WTC11 (cell line): ENCODE measurements around the gene PKMYT1. TPM values are rescaled to one million over a fixed set of nuclear protein-coding genes. Genes with fewer than 3 reads are reported as not detected.

ENCODE experiments used
- ARID4B ChIP-seq: sonication (generic); formaldehyde crosslinking; IDR thresholded peaks from 2 replicates; pipeline ENCODE4 v1.8.0; 2023; ENCODE audit warnings: missing genetic modification reagents, mild to moderate bottlenecking, borderline replicate concordance
- ATF3 ChIP-seq: sonication (generic); formaldehyde crosslinking; conservative IDR thresholded peaks from 2 replicates; pipeline ENCODE4 v1.8.1; 2022; ENCODE audit warnings: mild to moderate bottlenecking, missing genetic modification reagents
- CBFB ChIP-seq: sonication (generic); formaldehyde crosslinking; IDR thresholded peaks from 2 replicates; pipeline ENCODE4 v1.8.1; 2022; ENCODE audit warnings: mild to moderate bottlenecking, low read depth, missing genetic modification reagents
- CTCF ChIP-seq: fragments of 200-600 bp; IDR thresholded peaks from 2 replicates; pipeline ENCODE4 v1.8.0; 2022; ENCODE audit warnings: antibody characterized with exemption
- E2F5 ChIP-seq: sonication (generic); formaldehyde crosslinking; IDR thresholded peaks from 2 replicates; pipeline ENCODE4 v1.8.1; 2022; ENCODE audit warnings: mild to moderate bottlenecking, moderate library complexity, missing genetic modification reagents
- EMX1 ChIP-seq: fragments of 250-450 bp; sonication (Bioruptor Pico); IDR thresholded peaks from 2 replicates; pipeline ENCODE4 v1.8.0; 2021; ENCODE audit warnings: mild to moderate bottlenecking
- FOXP1 ChIP-seq: sonication (generic); formaldehyde crosslinking; IDR thresholded peaks from 2 replicates; pipeline ENCODE4 v1.8.0; 2022; ENCODE audit warnings: missing genetic modification reagents, mild to moderate bottlenecking, moderate library complexity, borderline replicate concordance
- GRHL2 ChIP-seq: fragments of 250-450 bp; sonication (Bioruptor Pico); IDR thresholded peaks from 2 replicates; pipeline ENCODE4 v1.8.0; 2022; ENCODE audit warnings: mild to moderate bottlenecking, moderate library complexity; ENCODE audit not compliant: insufficient replicate concordance, severe bottlenecking
- GTF2I ChIP-seq: fragments of 250-450 bp; sonication (Bioruptor Pico); conservative IDR thresholded peaks from 2 replicates; pipeline ENCODE4 v1.4.0; 2021; ENCODE audit warnings: mild to moderate bottlenecking
- HMGA2 ChIP-seq: fragments of 250-450 bp; sonication (Bioruptor Pico); IDR thresholded peaks from 2 replicates; pipeline ENCODE4 v1.4.0; 2021; ENCODE audit warnings: mild to moderate bottlenecking, moderate library complexity
- IRF1 ChIP-seq: sonication (generic); formaldehyde crosslinking; IDR thresholded peaks from 2 replicates; pipeline ENCODE4 v1.8.0; 2023; ENCODE audit warnings: missing genetic modification reagents
- MAX ChIP-seq: sonication (generic); formaldehyde crosslinking; IDR thresholded peaks from 2 replicates; pipeline ENCODE4 v1.8.0; 2022; ENCODE audit warnings: mild to moderate bottlenecking, missing genetic modification reagents
- NFE2L1 ChIP-seq: sonication (generic); formaldehyde crosslinking; IDR thresholded peaks from 2 replicates; pipeline ENCODE4 v1.8.1; 2023; ENCODE audit warnings: missing genetic modification reagents
- NFYB ChIP-seq: sonication (generic); formaldehyde crosslinking; conservative IDR thresholded peaks from 2 replicates; pipeline ENCODE4 v1.8.0; 2022; ENCODE audit warnings: low read depth, missing genetic modification reagents
- RORB ChIP-seq: fragments of 250-450 bp; sonication (Bioruptor Pico); IDR thresholded peaks from 2 replicates; pipeline ENCODE4 v1.9.0; 2021; ENCODE audit warnings: mild to moderate bottlenecking
- SMAD3 ChIP-seq: sonication (generic); formaldehyde crosslinking; IDR thresholded peaks from 2 replicates; pipeline ENCODE4 v1.8.0; 2022; ENCODE audit warnings: missing genetic modification reagents, mild to moderate bottlenecking, borderline replicate concordance
- SP1 ChIP-seq: sonication (generic); formaldehyde crosslinking; conservative IDR thresholded peaks from 2 replicates; pipeline ENCODE4 v1.8.1; 2022; ENCODE audit warnings: missing genetic modification reagents
- STAT6 ChIP-seq: sonication (generic); formaldehyde crosslinking; conservative IDR thresholded peaks from 2 replicates; pipeline ENCODE4 v1.8.1; 2023; ENCODE audit warnings: mild to moderate bottlenecking, low read depth, missing genetic modification reagents, moderate library complexity
- TEAD1 ChIP-seq: sonication (generic); formaldehyde crosslinking; IDR thresholded peaks from 2 replicates; pipeline ENCODE4 v1.8.0; 2022; ENCODE audit warnings: mild to moderate bottlenecking, missing genetic modification reagents
- ZBTB21 ChIP-seq: sonication (generic); formaldehyde crosslinking; IDR thresholded peaks from 2 replicates; pipeline ENCODE4 v1.8.1; 2023; ENCODE audit warnings: mild to moderate bottlenecking, missing genetic modification reagents, borderline replicate concordance
- ZMAT4 ChIP-seq: fragments of 250-450 bp; sonication (Bioruptor Pico); IDR thresholded peaks from 2 replicates; pipeline ENCODE4 v1.9.0; 2021; ENCODE audit warnings: mild to moderate bottlenecking
- ZNF232 ChIP-seq: sonication (generic); formaldehyde crosslinking; IDR thresholded peaks from 2 replicates; pipeline ENCODE4 v1.8.0; 2022; ENCODE audit warnings: mild to moderate bottlenecking, missing genetic modification reagents
- ZNF263 ChIP-seq: sonication (generic); formaldehyde crosslinking; IDR thresholded peaks from 2 replicates; pipeline ENCODE4 v1.8.1; 2022; ENCODE audit warnings: low read depth, mild to moderate bottlenecking, moderate library complexity, missing genetic modification reagents
- ZNF416 ChIP-seq: fragments of 250-450 bp; sonication (Bioruptor Pico); IDR thresholded peaks from 2 replicates; pipeline ENCODE4 v1.9.0; 2021; ENCODE audit warnings: mild to moderate bottlenecking, inconsistent platforms
- ZNF425 ChIP-seq: fragments of 250-450 bp; sonication (Bioruptor Pico); conservative IDR thresholded peaks from 2 replicates; pipeline ENCODE4 v1.9.0; 2021; ENCODE audit warnings: mild to moderate bottlenecking
- total RNA-seq: library from RNA; stranded (reverse); gene quantifications from 3 replicates; pipeline ENCODE4 v1.2.3, GENCODE V29; 2021

The PKMYT1 gene
- total RNA-seq, 1 experiment from 2014 or later = 120 TPM

GRCh38 chr16:3017794-3018506 is 37.7 kb upstream of the PKMYT1 start, which contains the start of gene CLDN6 (continued):
- TF ChIP-seq ARID4B (CRISPR knock-in tag) = no peak; the same call in 1 of the 2 replicates
- TF ChIP-seq FOXP1 (CRISPR knock-in tag) = peak; percentile 26; the same call in 1 of the 2 replicates
- TF ChIP-seq IRF1 (CRISPR knock-in tag) = no peak
- TF ChIP-seq STAT6 (CRISPR knock-in tag) = 0 out of 2 replicates have a peak, but pooled peaks have one; percentile 80
- no peak for TF ChIP-seq HMGA2 (CRISPR knock-in tag)
- TF ChIP-seq NFE2L1 = no peak
- TF ChIP-seq ZMAT4 (CRISPR knock-in tag) = 0 out of 2 replicates have a peak, but pooled peaks have one; percentile 12
- no peak for TF ChIP-seq ZNF425 (CRISPR knock-in tag)
- TF ChIP-seq ZBTB21 (CRISPR knock-in tag) = peak; percentile 70; the same call in 1 of the 2 replicates
- TF ChIP-seq ZNF263 (CRISPR knock-in tag) = peak; percentile 25; the same call in 1 of the 2 replicates
- no peak for TF ChIP-seq EMX1 (CRISPR knock-in tag)
- TF ChIP-seq GTF2I = no peak
- TF ChIP-seq CBFB (CRISPR knock-in tag) = peak; percentile 92
- peak; percentile 81 for TF ChIP-seq CTCF
- no peak for TF ChIP-seq ATF3 (CRISPR knock-in tag)
- TF ChIP-seq MAX (CRISPR knock-in tag) = peak; percentile 39; the same call in 1 of the 2 replicates
- TF ChIP-seq ZNF416 (CRISPR knock-in tag) = peak; percentile 12; the same call in 1 of the 2 replicates
- peak; percentile 66; the same call in 1 of the 2 replicates for TF ChIP-seq TEAD1
- TF ChIP-seq GRHL2 (CRISPR knock-in tag) = no peak
- peak; percentile 71; the same call in 1 of the 2 replicates for TF ChIP-seq SMAD3
- peak; percentile 96 for TF ChIP-seq SP1 (CRISPR knock-in tag)
- TF ChIP-seq ZNF232 (CRISPR knock-in tag) = peak; percentile 78; the same call in 1 of the 2 replicates
- no peak for TF ChIP-seq RORB (CRISPR knock-in tag)
- 0 out of 2 replicates have a peak, but pooled peaks have one; percentile 28 for TF ChIP-seq NFYB (CRISPR knock-in tag)
- peak; percentile 72 for TF ChIP-seq E2F5
